Measurements from ENCODE around the gene ORAI3. TPM values are rescaled to one million over a fixed set of nuclear protein-coding genes. Genes with fewer than 3 reads are reported as not detected.

ORAI3 gene
- total and polyA plus RNA-seq, 2 experiments from 2014 or later: 52.5 to 54.0 TPM

- Histone ChIP-seq H4K20me1 (ENCODE audit: insufficient read depth, poor library complexity, severe bottlenecking) (no peaks in the 10 kb centered on the region), H3K4me3 (no peak overlapping the region), H3K9me3 (ENCODE audit: low read depth) (no peaks in the 10 kb centered on the region), H3K4me1 (ENCODE audit: insufficient read depth) (peaks cover 20% of the 10 kb centered on the region), H3K36me3 (replicated peaks; ENCODE audit: insufficient read depth, low read depth) (no peaks in the 10 kb centered on the region), H3K4me2 (no peak overlapping the region), H3K79me2 (no peaks in the 10 kb centered on the region), H2AFZ (no peak overlapping the region), H3K9me2 (replicated peaks; ENCODE audit: insufficient read depth) (no peaks in the 10 kb centered on the region), H3K27ac (no peak overlapping the region), H3K27me3 (no peaks in the 10 kb centered on the region)
- 82% methylated on average over 9 of the region's 16 CpGs for WGBS (ENCODE audit: low lambda C conversion rate, missing lambda C conversion rate)
- no peak for DNase-seq (ENCODE audit: low spot score)
- TF ChIP-seq EZH2 (IDR thresholded peaks at IDR 0.05; ENCODE audit: borderline replicate concordance) (no peak), EZH2phosphoT487 (IDR thresholded peaks at IDR 0.05; ENCODE audit: low read depth, severe bottlenecking, unreplicated experiment) (no peak), CTCF (IDR thresholded peaks at IDR 0.05; ENCODE audit: poor library complexity) (no peak)
These were observed 52.8 kb downstream of the ORAI3 start for GRCh38 chr16:31001507-31002249.

- 68% methylated on average over 10 of the region's 10 CpGs for WGBS (ENCODE audit: low lambda C conversion rate, missing lambda C conversion rate)
- H3K27ac ChIP-seq: no peak overlapping the region
- no peak for DNase-seq (ENCODE audit: low spot score)
- no peaks in the 10 kb centered on the region for H3K36me3 ChIP-seq (replicated peaks; ENCODE audit: insufficient read depth, low read depth)
- H3K9me3 ChIP-seq (ENCODE audit: low read depth): no peaks in the 10 kb centered on the region
- H3K79me2 ChIP-seq: no peaks in the 10 kb centered on the region
- TF ChIP-seq EZH2phosphoT487 (IDR thresholded peaks at IDR 0.05; ENCODE audit: low read depth, severe bottlenecking, unreplicated experiment): no peak
- no peak for TF ChIP-seq EZH2 (IDR thresholded peaks at IDR 0.05; ENCODE audit: borderline replicate concordance)
- TF ChIP-seq CTCF (IDR thresholded peaks at IDR 0.05; ENCODE audit: poor library complexity): no peak
- H2AFZ ChIP-seq: no peak overlapping the region
- no peaks in the 10 kb centered on the region for H3K9me2 ChIP-seq (replicated peaks; ENCODE audit: insufficient read depth)
- H3K4me1 ChIP-seq (ENCODE audit: insufficient read depth): peaks cover 17% of the 10 kb centered on the region
- H4K20me1 ChIP-seq (ENCODE audit: insufficient read depth, poor library complexity, severe bottlenecking): no peaks in the 10 kb centered on the region
- H3K4me2 ChIP-seq: no peak overlapping the region
- no peak overlapping the region for H3K4me3 ChIP-seq
- peaks cover 2% of the 10 kb centered on the region for H3K27me3 ChIP-seq
These were observed 53.4 kb downstream of the ORAI3 start for GRCh38 chr16:31002250-31002700.

GRCh38 chr16:31002862-31003341 is 54.0 kb downstream of the ORAI3 start:
- Histone ChIP-seq H3K9me2 (replicated peaks; ENCODE audit: insufficient read depth) (no peaks in the 10 kb centered on the region), H3K27ac (no peak overlapping the region), H3K4me3 (no peak overlapping the region), H3K36me3 (replicated peaks; ENCODE audit: insufficient read depth, low read depth) (no peaks in the 10 kb centered on the region), H2AFZ (no peak overlapping the region), H3K9me3 (ENCODE audit: low read depth) (no peaks in the 10 kb centered on the region), H3K4me2 (no peak overlapping the region), H4K20me1 (ENCODE audit: insufficient read depth, poor library complexity, severe bottlenecking) (no peaks in the 10 kb centered on the region), H3K79me2 (no peaks in the 10 kb centered on the region), H3K4me1 (ENCODE audit: insufficient read depth) (peaks cover 11% of the 10 kb centered on the region), H3K27me3 (peaks cover 8% of the 10 kb centered on the region)
- 84% methylated on average over 9 of the region's 9 CpGs for WGBS (ENCODE audit: low lambda C conversion rate, missing lambda C conversion rate)
- DNase-seq (ENCODE audit: low spot score): no peak
- TF ChIP-seq EZH2phosphoT487 (IDR thresholded peaks at IDR 0.05; ENCODE audit: low read depth, severe bottlenecking, unreplicated experiment): no peak
- no peak for TF ChIP-seq CTCF (IDR thresholded peaks at IDR 0.05; ENCODE audit: poor library complexity)
- no peak for TF ChIP-seq EZH2 (IDR thresholded peaks at IDR 0.05; ENCODE audit: borderline replicate concordance)
